Putamen (tissue), 1 donor: ENCODE results near the gene JAK1.
"Not testable (repeated sequence)": the region's sequence is repeated elsewhere in the genome, so short reads cannot be mapped to it uniquely, and the experiment has no call there.

Experiments
- DNase-seq: peaks from one replicate; pipeline ENCODE4 v3.0.0-alpha.2; 2016; ENCODE audit warnings: low spot score

The JAK1 gene

DNA sequence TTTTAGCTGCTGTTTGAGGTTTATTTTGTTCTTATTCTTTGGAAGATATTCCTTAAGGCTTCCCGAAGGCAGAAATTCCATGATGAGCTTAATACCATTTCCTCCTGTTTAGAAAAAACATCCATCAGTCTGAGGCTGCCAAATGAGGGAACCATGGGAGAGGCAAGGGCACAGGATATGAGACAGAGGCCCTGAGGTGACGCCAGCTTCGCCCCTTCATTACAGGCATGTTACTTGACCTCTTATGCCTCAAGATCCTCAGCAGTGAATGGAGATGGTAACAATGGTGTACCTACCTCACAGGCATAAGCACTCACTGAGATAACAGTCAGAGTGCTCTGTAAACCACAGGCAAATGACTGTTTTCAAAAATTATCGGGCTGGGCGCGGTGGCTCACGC is 127.9 kb downstream of the JAK1 start:
- no peak for DNase-seq

DNA sequence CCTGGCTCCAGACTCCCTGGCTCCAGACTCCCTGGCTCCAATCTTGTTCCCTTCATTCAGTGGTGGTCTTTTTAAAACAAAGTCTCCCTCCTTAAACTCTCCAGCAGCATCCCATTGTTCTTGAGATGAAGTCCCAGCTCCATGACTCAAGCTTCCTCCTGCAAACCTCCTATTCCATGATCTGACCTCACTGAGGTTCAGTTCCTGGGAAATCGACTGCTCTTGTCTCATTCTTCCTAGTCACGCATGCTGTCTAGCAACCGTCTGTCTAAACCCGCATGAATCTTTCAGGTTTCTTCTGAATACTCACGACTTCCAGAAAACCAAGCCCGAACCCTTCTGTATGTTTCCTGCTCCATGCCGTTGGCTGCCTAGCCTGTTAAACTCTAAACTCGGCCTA is 129.5 kb downstream of the JAK1 start:
- DNase-seq, result no peak

DNA sequence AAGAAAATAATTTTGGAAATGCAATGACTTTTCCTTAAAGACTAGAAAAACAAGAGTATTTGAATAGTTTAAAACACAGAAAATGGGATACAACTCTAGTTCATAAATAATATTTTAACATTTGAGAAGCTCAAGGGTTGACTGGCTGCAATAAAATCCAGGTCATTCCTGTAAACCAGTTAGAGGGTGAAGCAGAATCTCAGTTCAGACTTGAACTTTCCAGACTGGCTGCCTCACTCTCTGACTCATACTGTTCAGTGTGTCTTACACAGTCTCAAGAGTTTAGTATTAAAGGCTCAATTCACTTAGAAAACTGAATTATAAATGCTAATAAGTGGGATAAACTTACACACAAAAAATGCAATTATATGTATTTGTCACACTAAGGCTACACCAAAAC is 131.6 kb downstream of the JAK1 start:
- no peak for DNase-seq

DNA sequence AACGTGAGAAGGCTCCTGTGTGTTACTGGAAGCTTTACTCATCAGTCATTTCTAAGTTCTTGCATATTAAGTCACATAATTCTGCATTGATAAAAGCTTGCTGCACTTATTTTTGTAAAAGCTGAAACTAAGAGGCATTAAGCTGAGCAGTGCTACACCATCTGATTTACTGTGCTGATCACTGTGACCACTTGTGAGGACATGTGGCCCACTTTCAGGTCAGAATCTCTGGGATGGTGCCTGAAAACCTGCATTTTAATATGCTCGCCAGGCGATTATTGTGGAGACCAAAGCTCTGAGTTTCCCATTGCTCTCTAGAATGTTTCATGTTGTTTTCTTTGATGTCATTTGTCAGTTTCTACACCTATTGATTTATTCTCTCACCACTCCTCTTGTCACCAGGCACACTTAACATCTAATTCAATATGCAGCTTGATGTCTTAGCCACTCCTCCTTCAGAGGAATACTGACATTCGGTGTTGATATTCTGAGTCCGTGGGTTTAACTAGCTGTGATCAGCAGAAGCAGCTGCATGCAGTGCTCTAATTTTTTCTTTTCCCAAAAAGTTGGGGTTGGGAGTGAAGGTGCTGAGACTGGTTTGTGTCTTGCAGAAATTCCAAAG is 136.2 kb downstream of the JAK1 start:
- DNase-seq, result peak; percentile 40

DNA sequence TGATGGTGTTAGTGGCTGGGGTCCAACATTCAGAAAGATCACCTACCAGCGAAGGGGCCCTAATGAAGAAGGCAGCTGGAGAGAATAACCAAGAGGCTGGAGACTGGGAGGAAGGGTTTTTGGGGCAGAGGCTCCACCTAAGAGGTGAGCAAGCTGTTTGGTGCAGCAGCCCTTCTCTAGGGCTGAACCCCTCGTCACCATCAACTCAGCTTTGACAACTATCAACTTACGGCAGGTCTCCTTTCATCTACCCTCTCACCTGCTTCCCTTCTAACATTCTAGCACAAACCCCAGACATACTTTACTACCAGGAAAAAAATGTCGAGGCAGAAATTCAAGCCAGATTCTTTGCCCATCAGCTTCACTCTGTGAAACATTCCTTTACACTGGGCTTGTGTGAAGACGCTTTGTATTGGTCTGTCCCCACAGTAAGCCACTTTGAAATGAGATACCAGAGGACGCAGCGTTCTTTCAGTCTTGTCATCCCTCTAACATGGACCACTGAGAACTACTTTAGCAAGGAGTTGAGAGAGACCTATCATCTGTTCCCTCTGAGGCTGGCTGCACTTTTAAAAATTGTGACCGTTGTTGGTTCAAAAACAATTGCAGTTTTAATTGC is 136.8 kb downstream of the JAK1 start:
- no peak for DNase-seq

DNA sequence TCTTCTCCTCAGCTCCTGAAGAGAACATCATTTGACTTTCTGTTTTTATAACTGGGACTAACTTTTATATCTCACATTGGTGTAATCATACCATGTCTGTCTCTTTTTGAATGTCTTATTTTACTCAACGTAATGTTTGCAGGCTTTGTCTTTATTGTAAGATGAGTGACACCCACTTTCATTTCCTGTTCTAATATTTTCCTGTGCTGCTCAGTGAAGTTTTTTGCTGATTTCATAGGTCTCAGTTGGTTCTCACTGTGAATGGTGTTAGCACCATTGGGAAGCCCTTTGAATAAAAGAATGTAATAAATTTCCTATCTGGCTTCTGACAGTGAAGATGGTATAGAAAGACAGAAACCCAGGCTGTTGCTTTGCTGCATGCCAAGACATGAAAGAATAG is 137.5 kb downstream of the JAK1 start:
- DNase-seq, result no peak

DNA sequence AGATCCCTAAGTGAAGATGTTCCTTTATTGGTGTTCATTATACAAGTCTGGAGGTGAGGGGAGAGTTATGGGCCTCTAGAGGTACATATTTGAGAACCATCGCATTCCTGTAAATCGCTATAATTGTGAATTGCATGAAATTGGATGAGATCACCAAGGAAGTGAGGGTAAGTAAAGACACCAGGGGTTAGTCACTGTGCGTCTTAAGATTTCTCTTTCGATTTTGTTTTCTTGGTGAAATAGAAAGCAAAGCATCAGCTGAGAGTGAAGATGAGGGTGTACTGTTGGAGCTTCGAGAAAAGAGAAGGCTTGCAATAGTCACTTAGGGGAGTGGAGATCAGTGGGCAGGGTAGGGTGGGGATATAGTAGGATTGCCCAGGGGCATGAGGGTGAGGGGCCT is 139.4 kb downstream of the JAK1 start:
- no peak for DNase-seq

DNA sequence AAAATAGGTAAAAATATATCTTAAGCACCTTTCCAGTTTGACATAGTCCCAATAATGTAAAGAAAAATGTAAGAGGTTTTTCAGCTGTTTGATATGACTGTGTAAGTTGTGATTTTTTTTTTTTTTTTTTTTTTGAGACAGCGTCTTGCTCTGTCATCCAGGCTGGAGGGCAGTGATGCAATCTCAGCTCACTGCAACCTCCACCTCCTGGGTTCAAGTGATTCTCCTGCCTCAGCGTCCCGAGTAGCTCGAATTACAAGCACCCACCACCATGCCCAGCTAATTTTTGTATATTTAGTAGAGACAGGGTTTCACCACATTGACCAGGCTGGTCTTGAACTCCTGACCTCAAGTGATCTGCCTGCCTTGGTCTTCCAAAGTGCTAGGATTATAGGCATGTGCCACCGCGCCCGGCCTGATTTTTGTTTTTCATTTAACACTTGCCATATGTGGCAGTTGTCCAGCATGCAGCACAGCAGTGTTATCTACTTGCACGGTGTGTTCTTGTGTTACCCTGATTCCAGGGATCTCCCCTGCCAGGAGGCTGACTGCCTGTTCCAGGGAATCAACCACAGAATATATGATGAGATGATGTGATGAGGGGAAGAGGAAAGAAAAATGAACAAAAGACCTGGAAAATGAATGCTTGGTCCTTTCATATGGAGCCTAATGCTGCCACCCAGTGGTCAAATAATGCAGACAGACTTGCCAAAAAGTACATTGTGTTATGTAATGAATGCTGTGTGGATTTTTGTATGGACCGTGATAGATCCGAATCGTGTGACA is 142.5 kb downstream of the JAK1 start:
- DNase-seq, result peak; percentile 77

DNA sequence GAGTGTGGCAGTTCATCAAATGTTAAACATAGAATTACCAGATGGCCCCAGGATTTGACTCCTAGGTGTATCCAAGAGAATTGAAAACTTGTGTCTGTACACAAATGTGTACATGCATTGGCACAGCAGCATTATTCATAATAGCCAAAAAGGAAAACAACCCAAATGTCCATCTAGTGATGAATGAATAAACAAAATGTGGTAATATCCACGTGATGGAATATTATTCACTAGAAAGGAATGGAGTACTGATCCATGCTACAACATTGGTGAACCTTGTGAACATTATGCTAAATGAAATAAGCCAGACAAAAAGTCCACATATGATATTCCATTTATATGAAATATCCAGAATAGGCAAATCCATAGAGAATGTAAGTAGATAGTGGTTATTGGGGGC is 143.7 kb downstream of the JAK1 start:
- DNase-seq, result no peak

DNA sequence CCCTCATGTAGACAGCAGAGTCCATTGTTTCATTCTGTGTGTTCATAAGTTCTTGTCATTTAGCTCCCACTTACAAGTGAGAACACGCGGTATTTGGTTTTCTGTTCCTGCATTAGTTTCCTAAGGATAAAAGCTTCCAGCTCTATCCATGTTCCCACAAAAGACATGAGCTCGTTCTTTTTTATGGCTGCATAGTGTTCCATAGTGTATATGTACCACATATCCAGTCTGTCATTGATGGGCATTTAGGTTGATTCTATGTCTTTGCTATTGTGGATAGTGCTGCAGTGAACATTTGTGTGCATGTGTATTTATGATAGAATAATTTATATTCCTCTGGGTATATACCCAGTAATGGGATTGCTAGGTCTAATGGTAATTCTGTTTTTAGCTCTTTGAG is 145.8 kb downstream of the JAK1 start:
- not testable (repeated sequence) for DNase-seq

DNA sequence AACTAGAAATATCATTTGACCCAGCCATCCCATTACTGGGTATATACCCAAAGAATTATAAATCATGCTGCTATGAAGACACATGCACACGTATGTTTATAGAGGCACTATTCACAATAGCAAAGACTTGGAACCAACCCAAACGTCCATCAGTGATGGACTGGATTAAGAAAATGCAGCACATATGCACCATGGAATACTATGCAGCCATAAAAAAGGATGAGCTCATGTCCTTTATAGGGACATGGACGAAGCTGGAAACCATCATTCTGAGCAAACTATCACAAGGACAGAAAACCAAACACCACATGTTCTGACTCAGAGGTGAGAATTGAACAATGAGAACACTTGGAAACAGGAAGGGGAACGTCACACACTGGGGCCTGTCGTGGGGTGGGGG is 149.0 kb downstream of the JAK1 start:
- not testable (repeated sequence) for DNase-seq

DNA sequence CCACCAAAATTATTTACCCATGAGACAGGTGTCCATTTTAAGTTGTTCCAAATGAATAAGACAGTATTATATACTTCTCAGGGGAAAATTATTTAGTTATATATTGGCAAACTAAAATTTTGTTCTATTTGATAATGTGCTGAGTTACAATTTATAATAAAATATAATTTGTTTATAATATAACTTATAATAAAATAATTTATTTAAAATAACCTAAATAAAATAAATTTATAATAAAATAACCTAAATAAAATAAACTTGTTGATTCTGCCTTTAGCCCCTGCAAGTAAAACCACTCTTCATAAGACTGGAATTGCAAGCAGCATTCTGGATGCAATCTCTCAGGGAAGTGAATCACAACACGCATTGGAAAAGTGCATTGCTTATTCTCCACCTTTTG is 151.9 kb downstream of the JAK1 start:
- DNase-seq, result no peak

DNA sequence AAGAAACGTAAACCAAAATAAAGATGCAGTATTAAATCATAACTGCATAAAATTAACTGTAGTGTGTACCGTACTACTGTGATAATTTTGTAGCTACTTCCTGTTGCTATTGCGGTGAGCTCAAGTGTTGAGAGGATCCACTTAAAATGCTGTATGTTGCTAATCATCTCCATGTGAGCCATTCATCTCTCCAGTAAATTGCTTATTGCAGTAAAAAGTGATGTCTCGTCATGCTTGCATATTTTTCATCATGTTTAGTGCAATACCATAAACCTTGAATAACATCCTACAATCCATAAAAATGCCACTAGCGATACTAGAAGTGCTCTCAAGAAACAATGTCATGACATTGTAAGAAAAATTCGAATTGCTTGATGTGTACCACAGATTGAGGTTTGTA is 155.2 kb downstream of the JAK1 start:
- DNase-seq, result no peak

DNA sequence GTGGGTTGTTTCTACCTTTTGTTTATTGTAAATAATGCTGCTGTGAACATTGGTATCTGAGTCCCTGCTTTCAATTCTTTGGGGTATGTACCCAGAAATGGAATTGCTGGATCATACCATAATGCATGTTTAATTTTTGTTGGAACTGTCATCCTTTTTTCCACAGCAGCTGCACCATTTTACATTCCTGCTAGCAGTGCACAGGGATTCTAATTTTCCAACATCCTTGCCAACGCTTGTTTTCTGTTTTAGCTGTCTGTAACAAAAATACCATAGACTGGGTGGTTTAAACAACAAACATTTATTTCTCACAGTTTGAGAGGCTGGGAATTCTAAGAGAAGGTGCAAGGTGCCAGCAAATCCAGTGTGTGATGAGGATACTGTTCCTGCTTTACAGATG is 156.3 kb downstream of the JAK1 start:
- no peak for DNase-seq

DNA sequence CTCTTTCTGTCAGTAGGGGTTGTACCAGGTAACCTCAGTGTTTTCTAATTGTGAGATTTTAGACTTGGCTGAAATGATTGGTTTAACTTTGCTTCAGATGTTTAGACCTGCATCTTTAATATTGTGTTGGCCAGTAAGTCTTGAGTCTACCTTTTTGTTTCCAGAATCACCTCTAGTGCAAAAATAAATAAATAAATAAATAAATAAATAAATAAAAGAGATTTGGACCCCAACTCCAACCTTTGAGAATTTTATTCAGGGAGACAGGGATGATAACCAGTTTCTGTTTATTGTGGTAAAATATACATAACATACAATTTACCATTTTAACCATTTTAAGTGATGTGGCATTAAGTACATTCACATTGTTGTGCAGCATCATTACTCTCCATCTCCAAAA is 157.0 kb downstream of the JAK1 start:
- no peak for DNase-seq

DNA sequence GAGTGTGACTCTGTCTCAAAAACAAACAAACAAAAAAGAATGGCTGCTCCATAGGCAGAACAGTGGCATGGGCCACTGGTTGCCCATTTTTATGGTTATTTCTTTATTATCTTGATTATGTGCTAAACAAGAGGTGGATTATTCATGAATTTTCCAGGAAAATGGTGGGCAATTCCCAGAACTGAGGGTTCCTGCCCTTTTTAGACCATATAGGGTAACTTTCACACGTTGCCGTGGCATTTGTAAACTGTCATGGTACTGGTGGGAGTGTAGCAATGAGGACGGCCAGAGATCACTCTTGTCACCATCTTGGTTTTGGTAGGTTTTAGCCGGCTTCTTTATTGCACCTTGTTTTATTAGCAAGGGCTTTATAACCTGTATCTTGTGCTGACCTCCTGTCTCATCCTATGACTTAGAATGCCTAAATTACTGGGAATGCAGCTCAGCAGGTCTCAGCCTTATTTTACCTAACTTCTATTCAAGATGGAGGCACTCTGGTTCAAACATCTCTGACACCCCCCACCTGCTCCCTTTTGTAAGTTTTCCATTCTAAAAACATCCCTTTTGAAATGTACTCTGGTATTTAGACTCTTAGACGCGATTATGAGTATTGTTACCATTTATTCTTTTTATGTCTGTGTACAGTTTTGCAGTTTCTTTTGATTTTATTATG is 164.4 kb downstream of the JAK1 start:
- DNase-seq, result no peak

DNA sequence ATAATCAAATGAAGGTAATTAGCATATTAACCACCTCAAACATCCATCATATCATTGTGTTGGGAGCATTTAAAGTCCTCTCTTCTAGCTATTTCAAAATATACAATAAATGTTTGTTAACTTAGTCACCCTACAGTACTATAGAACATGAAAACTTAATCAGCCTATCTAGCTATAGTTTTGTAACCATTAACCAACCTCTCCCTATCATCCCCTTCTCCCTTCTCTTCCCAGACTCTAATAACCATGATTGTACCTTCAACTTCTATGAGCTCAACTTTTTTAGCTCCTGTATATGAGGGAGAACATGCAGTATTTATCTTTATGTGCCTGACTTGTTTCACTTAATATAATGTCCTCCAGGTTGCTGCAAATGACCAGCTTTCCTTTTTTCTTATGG is 167.5 kb downstream of the JAK1 start:
- no peak for DNase-seq

DNA sequence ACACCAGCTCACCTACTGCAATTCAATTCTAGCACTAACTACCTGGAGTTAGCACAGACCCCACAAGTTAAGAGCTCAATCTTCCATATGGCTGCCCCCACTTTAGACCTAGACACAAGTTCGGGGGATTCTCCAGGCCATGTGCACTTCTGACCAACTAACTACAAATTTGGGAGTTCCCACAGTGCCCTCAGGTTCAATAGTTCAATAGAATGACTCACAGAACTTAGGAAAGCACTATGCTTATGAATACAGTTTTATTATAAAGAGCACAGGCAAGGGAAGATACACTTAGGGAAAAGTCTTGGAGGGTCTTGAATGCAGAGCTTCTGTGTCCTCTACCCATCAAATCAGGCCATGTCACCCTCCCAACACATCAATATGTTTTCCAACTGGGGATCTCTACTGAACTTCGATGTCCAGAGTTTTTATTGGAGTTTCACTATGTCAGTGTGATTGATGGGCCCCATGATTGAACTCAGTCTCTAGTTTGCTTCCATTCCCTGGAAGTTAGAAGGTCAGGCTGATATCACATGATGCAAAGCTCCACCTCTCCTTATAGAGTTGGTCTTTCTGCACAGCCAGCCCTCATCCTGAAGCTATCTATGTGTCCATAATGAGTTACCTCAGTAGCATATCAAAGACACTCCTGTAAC is 175.4 kb downstream of the JAK1 start:
- no peak for DNase-seq
